GM12878 (cell line): ENCODE measurements around the gene PDE10A. TPM values are rescaled to one million over a fixed set of nuclear protein-coding genes. Genes with fewer than 3 reads are reported as not detected.

Experiments used
- ATAC-seq: fragments of 200-7000 bp; cut with Tn5 transposase; 3 replicates; pipeline ENCODE4 v1.9.1; 2020; ENCODE audit warnings: mild to moderate bottlenecking, moderate library complexity
- BruUV-seq: library from RNA; stranded (reverse); fragments of 400-500 nt; replicated peaks from 2 replicates; lab custom pipeline; 2021; lab: Mats Ljungman, UMichigan
- CTCF ChIA-PET: fragments of 300-600 bp; sonication (Branson Sonifier 250); formaldehyde crosslinking; extraction: SDS; loops from one replicate; lab custom pipeline; 2021; ENCODE audit warnings: inconsistent platforms; lab: Yijun Ruan, JAX
- POLR2A ChIA-PET: fragments of 350-600 bp; formaldehyde crosslinking; extraction: SDS; loops from one replicate; lab custom pipeline; 2021; ENCODE audit warnings: inconsistent platforms; lab: Charles Lee
- RAD21 ChIA-PET: fragments of 300-600 bp; sonication (Branson Sonifier 250); formaldehyde crosslinking; loops from one replicate; lab custom pipeline; 2023; ENCODE audit warnings: antibody characterized with exemption; ENCODE audit not compliant: unreplicated experiment; lab: Charles Lee
- SMC1A ChIA-PET: fragments of 300-600 bp; sonication (Branson Sonifier 250); formaldehyde crosslinking; loops from one replicate; lab custom pipeline; 2023; ENCODE audit not compliant: unreplicated experiment, uncharacterized antibody; lab: Charles Lee
- DNase-seq: peaks from one replicate; pipeline ENCODE4 v3.0.0-alpha.2; 2011; ENCODE audit warnings: low read depth, low spot score
- FAIRE-seq: peaks from 3 replicates; lab custom pipeline; 2011; peaks lifted over from hg19 to GRCh38; lab: Jason Lieb, UNC
- H2AFZ ChIP-seq: 2 replicates; pipeline ENCODE4 v1.6.0; 2011; ENCODE audit warnings: low read depth, low read length, control low read depth; ENCODE audit not compliant: control insufficient read depth
- H3K27ac ChIP-seq: 2 replicates; pipeline ENCODE4 v1.5.1; 2011; ENCODE audit warnings: control low read depth; ENCODE audit not compliant: control insufficient read depth, insufficient read depth
- H3K27me3 ChIP-seq, 2 experiments: replicated peaks in 1 of 2; 2 replicates each; pipeline versions ENCODE4 v1.6.0 to v1.6.1; 2011; ENCODE audit warnings: low read length in 1 of 2; ENCODE audit not compliant: control insufficient read depth in 2 of 2, insufficient read depth in 2 of 2
- H3K36me3 ChIP-seq, 2 experiments: 2 replicates each; pipeline ENCODE4 v1.5.1; 2011; ENCODE audit warnings: low read length in 1 of 2; ENCODE audit not compliant: control insufficient read depth in 2 of 2, insufficient read depth in 2 of 2
- H3K4me1 ChIP-seq: 2 replicates; pipeline ENCODE4 v1.6.1; 2011; ENCODE audit warnings: mild to moderate bottlenecking, low read length, moderate library complexity, mixed read lengths; ENCODE audit not compliant: control insufficient read depth, insufficient read depth
- H3K4me2 ChIP-seq: 2 replicates; pipeline ENCODE4 v1.6.0; 2011; ENCODE audit warnings: control low read depth; ENCODE audit not compliant: control insufficient read depth, insufficient read depth
- H3K4me3 ChIP-seq: fragments of 200-600 bp; sonication (generic); 2 replicates; pipeline ENCODE4 v1.5.1; 2016
- H3K79me2 ChIP-seq: 2 replicates; pipeline ENCODE4 v1.6.0; 2011; ENCODE audit warnings: low read length; ENCODE audit not compliant: control insufficient read depth, insufficient read depth
- H3K9ac ChIP-seq: 2 replicates; pipeline ENCODE4 v1.8.0; 2011; ENCODE audit warnings: low read length, control low read depth, mixed read lengths; ENCODE audit not compliant: control insufficient read depth, insufficient read depth
- H3K9me3 ChIP-seq: replicated peaks from 3 replicates; pipeline ENCODE4 v1.5.1; 2011; ENCODE audit warnings: mild to moderate bottlenecking, low read length; ENCODE audit not compliant: control insufficient read depth, insufficient read depth
- H4K20me1 ChIP-seq: 2 replicates; pipeline ENCODE4 v1.6.0; 2011; ENCODE audit not compliant: control insufficient read depth, insufficient read depth
- ASH2L ChIP-seq: fragments of 300-600, 200-600 bp; sonication (generic); IDR thresholded peaks from 2 replicates; pipeline ENCODE4 v1.6.1; 2017; ENCODE audit warnings: low read depth, mild to moderate bottlenecking, borderline replicate concordance
- BCL3 ChIP-seq: IDR thresholded peaks from 2 replicates; pipeline ENCODE4 v1.6.1; 2011; ENCODE audit warnings: borderline replicate concordance, low read depth, mild to moderate bottlenecking, moderate library complexity, low read length; ENCODE audit not compliant: insufficient read depth, poor library complexity, severe bottlenecking
- EGR1 ChIP-seq, 2 experiments: IDR thresholded peaks; 1 replicate in 1 of 2; 2 replicates in 1 of 2; pipeline ENCODE4 v1.6.1; 2011 to 2012; ENCODE audit warnings: low read depth in 2 of 2, low read length in 2 of 2, borderline replicate concordance in 1 of 2, mild to moderate bottlenecking in 1 of 2, moderate library complexity in 1 of 2
- FOXM1 ChIP-seq: IDR thresholded peaks from 2 replicates; pipeline ENCODE4 v1.6.1; 2012; ENCODE audit warnings: low read depth, mild to moderate bottlenecking, inconsistent platforms, low read length, moderate library complexity
- IKZF2 ChIP-seq, 2 experiments: fragments of 450-650 bp; IDR thresholded peaks; 2 replicates each; pipeline ENCODE4 v1.6.1; 2017; ENCODE audit warnings: mild to moderate bottlenecking in 2 of 2, moderate library complexity in 2 of 2
- IRF4 ChIP-seq: IDR thresholded peaks from 2 replicates; pipeline ENCODE4 v1.6.1; 2011; ENCODE audit warnings: low read depth, low read length
- JUND ChIP-seq: IDR thresholded peaks from 2 replicates; pipeline ENCODE4 v1.6.1; 2012; ENCODE audit warnings: low read depth, mild to moderate bottlenecking, low read length, improper control_type of control experiment, moderate library complexity
- POU2F2 ChIP-seq: IDR thresholded peaks from 3 replicates; pipeline ENCODE4 v1.6.1; 2011; ENCODE audit warnings: low read depth, mild to moderate bottlenecking, low read length, borderline replicate concordance
- RELA ChIP-seq: fragments of 450-650 bp; IDR thresholded peaks from 2 replicates; pipeline ENCODE4 v1.8.0; 2014; ENCODE audit warnings: borderline replicate concordance; ENCODE audit not compliant: partially characterized antibody
- SRF ChIP-seq, 2 experiments: IDR thresholded peaks; 2 replicates each; pipeline ENCODE4 v1.6.1; 2011; ENCODE audit warnings: low read depth in 2 of 2, low read length in 2 of 2, mild to moderate bottlenecking in 1 of 2, moderate library complexity in 1 of 2
- ZSCAN29 ChIP-seq: fragments of 450-650 bp; IDR thresholded peaks from 2 replicates; pipeline ENCODE4 v1.6.1; 2017; ENCODE audit warnings: mild to moderate bottlenecking, moderate library complexity
- WGBS: methylation state at CpG from one replicate; pipeline ENCODE4 v1.1.6; 2016; ENCODE audit warnings: low lambda C conversion rate; ENCODE audit not compliant: insufficient replicate concordance, insufficient coverage; ENCODE audit errors: missing lambda C conversion rate; 5-methylcytosine and 5-hydroxymethylcytosine counted together
- in situ Hi-C: fragments of 300-500 bp; cut with MboI; formaldehyde crosslinking; loops from 9 replicates; pipeline ENCODE4 v1.14.3; 2018; ENCODE audit warnings: mixed read lengths
- intact Hi-C: fragments of 100-400 bp; cut with micrococcal nuclease; formaldehyde crosslinking; loops from one replicate; pipeline ENCODE4 v1.14.2; 2022; ENCODE audit not compliant: unreplicated experiment
- polyA plus RNA-seq, 11 experiments: library from polyadenylated mRNA; depleted of rRNA in 4 of 11; unstranded in 6 of 11; stranded (reverse) in 5 of 11; fragments of >200 nt; fragmentation: Nextera tagmentation in 4 of 11; fragmentation: Illumina TruSeq in 1 of 11; extraction: Ambion mirVana in 4 of 11; extraction: Trizol in 1 of 11; gene quantifications; 1 replicate in 1 of 11; 2 replicates in 10 of 11; pipeline versions ENCODE4 v1.2.1 to v1.2.3, GENCODE V29; 2011 to 2016; ENCODE audit warnings: inconsistent platforms in 2 of 11, missing spikeins in 2 of 11, low read depth in 1 of 11
- total RNA-seq, 4 experiments: library from RNA; depleted of rRNA in 3 of 4; stranded (reverse); fragments of >200 nt in 3 of 4; fragmentation: Illumina TruSeq in 1 of 4; extraction: Trizol in 1 of 4; gene quantifications; 2 replicates each; pipeline versions ENCODE4 v1.2.1 to v1.2.3, GENCODE V29; 2013 to 2021

PDE10A gene
- total and polyA plus RNA-seq, 10 of the 15 experiments (the other 5 are each of a cell fraction or from before 2014, with no cell fraction given) = under 0.01 to 1.3 (median 0.03) TPM; not detected in 2

DNA sequence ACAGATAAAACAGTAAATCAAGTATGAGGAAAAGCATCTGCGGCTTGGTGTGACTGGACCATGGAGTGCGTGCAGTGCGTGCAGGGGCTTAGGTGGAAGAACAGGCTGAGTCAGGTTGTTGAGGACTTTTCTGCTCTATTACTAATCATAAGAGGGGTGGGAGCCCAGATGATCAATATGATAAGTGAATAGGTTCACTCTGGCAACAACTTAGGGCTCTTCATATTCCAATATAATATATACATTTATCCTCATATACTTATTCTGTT, 56.4 kb downstream of the PDE10A start:
- no peak for FAIRE-seq
- no TSS peak for BruUV-seq
- Histone ChIP-seq H4K20me1 (no peaks in the 10 kb centered on the region; the same call in 1 of the 2 replicates), H3K27me3 (no peaks in the 10 kb centered on the region), H3K9ac (no peak overlapping the region), H2AFZ (no peak overlapping the region), H3K36me3 (no peaks in the 10 kb centered on the region), H3K4me2 (no peak overlapping the region), H3K27ac (no peak overlapping the region), H3K4me1 (no peaks in the 10 kb centered on the region), H3K4me3 (no peak overlapping the region), H3K79me2 (no peaks in the 10 kb centered on the region), H3K9me3 (no peaks in the 10 kb centered on the region)
- TF ChIP-seq POU2F2 = no peak
- no peak for TF ChIP-seq EGR1 (IDR thresholded peaks at IDR 0.05; ENCODE audit: borderline replicate concordance in 1 of 2, low read depth in 2 of 2, low read length in 2 of 2)
- no peak for TF ChIP-seq ZSCAN29
- no peak for TF ChIP-seq JUND
- CTCF ChIA-PET = no interaction called here
- WGBS = 84% methylated on average over 3 of the region's 3 CpGs
- RAD21 ChIA-PET = no interaction called here
- POLR2A ChIA-PET = no interaction called here
- ATAC-seq = no peak
- intact Hi-C loops = no loop called here
- SMC1A ChIA-PET = interaction anchor here (1.1 kb wide), 1 partner anchor 86 kb away, joined by 3 read pairs; no protein-coding TSS in a partner anchor
- in situ Hi-C loops = no loop called here
- no peak for DNase-seq

DNA sequence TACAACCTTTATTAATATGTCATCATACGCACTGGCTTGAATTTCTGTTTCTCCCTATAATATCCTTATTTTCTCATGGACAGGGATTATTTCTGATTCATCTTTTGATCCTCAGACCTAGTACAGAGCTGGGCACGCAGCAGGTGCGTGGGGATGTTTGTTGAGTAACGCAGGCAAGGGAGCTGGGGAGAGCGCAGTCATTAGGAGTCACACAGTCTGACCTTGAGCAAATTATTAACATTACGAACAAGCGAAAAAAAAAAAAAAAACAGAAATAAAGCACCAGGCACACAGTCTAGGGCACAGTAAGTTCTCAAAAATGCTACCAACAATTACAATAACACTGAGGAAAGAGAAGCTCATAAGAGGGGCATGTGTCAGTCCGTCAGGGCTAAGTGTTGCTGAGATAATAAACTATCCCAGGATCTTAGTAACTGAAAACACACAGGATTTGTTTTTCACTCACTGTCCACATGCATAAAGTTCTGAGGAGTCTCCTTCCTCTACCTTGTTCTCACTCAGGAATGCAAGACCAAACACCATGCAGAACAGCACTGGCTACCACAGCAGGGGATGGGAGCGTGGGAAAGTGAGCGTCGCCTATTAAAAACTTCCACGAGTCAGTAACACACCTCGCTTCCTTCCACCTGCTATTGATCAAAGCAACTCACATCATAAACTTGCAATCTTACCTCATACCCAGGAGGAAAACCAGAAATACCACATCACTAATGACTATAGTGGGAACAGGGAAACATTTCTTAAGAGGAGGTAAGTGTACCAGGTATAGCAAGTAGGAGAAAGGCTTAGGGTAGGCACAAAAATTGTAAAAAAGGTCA, 56.9 kb downstream of the PDE10A start:
- ChIA-PET RAD21 (no interaction called here), POLR2A (no interaction called here)

More for the DNA sequence above, 56.9 kb downstream of the PDE10A start:
- Histone ChIP-seq H3K79me2 (no peaks in the 10 kb centered on the region), H3K27ac (no peak overlapping the region), H3K9me3 (no peaks in the 10 kb centered on the region), H3K4me2 (no peak overlapping the region), H2AFZ (no peak overlapping the region), H3K9ac (no peak overlapping the region), H3K27me3 (no peaks in the 10 kb centered on the region), H3K36me3 (no peaks in the 10 kb centered on the region), H3K4me3 (no peak overlapping the region), H4K20me1 (no peaks in the 10 kb centered on the region), H3K4me1 (no peaks in the 10 kb centered on the region)
- FAIRE-seq (no peak), DNase-seq (no peak), ATAC-seq (no peak; the same call in 2 of the 3 replicates)
- intact Hi-C loops = no loop called here
- 59% methylated on average over 11 of the region's 13 CpGs for WGBS
- ChIA-PET CTCF (no interaction called here), SMC1A (no interaction called here)
- in situ Hi-C loops = no loop called here
- no TSS peak for BruUV-seq
- TF ChIP-seq FOXM1 (no peak), IRF4 (no peak), RELA (no peak), IKZF2 (IDR thresholded peaks at IDR 0.05) (no peak), BCL3 (no peak), ZSCAN29 (no peak), ASH2L (no peak), SRF (IDR thresholded peaks at IDR 0.05; ENCODE audit: low read depth in 2 of 2, low read length in 2 of 2) (no peak)
